Fibroblast of skin of right biceps (primary cell): ENCODE results near the gene ELOVL4.

Experiments used
- DNase-seq: peaks from one replicate; pipeline ENCODE4 v3.0.0-alpha.2; 2013

ELOVL4 gene

GRCh38 chr6:79947191-79948186, at the start of gene ELOVL4:
ELOVL4 (minus strand) TSS chr6:79947553; CDS start chr6:79947279, 274 bp downstream.
- peak; percentile 86 for DNase-seq

GRCh38 chr6:79993911-79994309, 46.6 kb upstream of the ELOVL4 start:
- DNase-seq: no peak

GRCh38 chr6:79993012-79993910, 45.9 kb upstream of the ELOVL4 start:
- DNase-seq: no peak

GRCh38 chr6:79989641-79990040, 42.3 kb upstream of the ELOVL4 start:
- DNase-seq: no peak

- no peak for DNase-seq
These were observed 37.8 kb upstream of the ELOVL4 start for GRCh38 chr6:79985128-79985527.

GRCh38 chr6:79984261-79984660, 36.9 kb upstream of the ELOVL4 start:
- DNase-seq: no peak

- DNase-seq: no peak
These were observed 34.3 kb upstream of the ELOVL4 start for GRCh38 chr6:79981652-79982051.

- no peak for DNase-seq
These were observed 23.8 kb upstream of the ELOVL4 start for GRCh38 chr6:79971193-79971592.

GRCh38 chr6:79969784-79970183, 22.4 kb upstream of the ELOVL4 start:
- DNase-seq: no peak

GRCh38 chr6:79967178-79967577, 19.8 kb upstream of the ELOVL4 start:
- no peak for DNase-seq

- DNase-seq: no peak
These were observed 17.3 kb upstream of the ELOVL4 start for GRCh38 chr6:79964607-79965081.

GRCh38 chr6:79954849-79955248, 7.5 kb upstream of the ELOVL4 start:
- no peak for DNase-seq

- DNase-seq: peak; percentile 64
These were observed 1.9 kb upstream of the ELOVL4 start for GRCh38 chr6:79949233-79949632.

- peak; percentile 48 for DNase-seq
These were observed 822 bp downstream of the ELOVL4 start for GRCh38 chr6:79946272-79947190.

GRCh38 chr6:79943133-79943532, 4.2 kb downstream of the ELOVL4 start:
- DNase-seq: no peak

- DNase-seq: no peak
These were observed 5.7 kb downstream of the ELOVL4 start for GRCh38 chr6:79941489-79942151.

GRCh38 chr6:79928478-79928998, 18.8 kb downstream of the ELOVL4 start:
- no peak for DNase-seq

GRCh38 chr6:79927758-79928157, 19.6 kb downstream of the ELOVL4 start:
- no peak for DNase-seq

- DNase-seq: no peak
These were observed 24.1 kb downstream of the ELOVL4 start for GRCh38 chr6:79923270-79923669.

GRCh38 chr6:79922018-79922417, 25.3 kb downstream of the ELOVL4 start:
- no peak for DNase-seq

- DNase-seq: no peak
These were observed 34.0 kb downstream of the ELOVL4 start for GRCh38 chr6:79913369-79913768.
